Activated naive CD8-positive, alpha-beta T cell (primary cell): ENCODE data around the gene EDRF1.

ENCODE experiments used
- H3K27ac Mint-ChIP-seq: one replicate; pipeline ENCODE4 v1.8.0; 2021; ENCODE audit warnings: mixed read lengths
- H3K27me3 Mint-ChIP-seq: one replicate; pipeline ENCODE4 v1.8.0; 2021; ENCODE audit warnings: mixed read lengths
- H3K36me3 Mint-ChIP-seq: one replicate; pipeline ENCODE4 v1.8.0; 2021; ENCODE audit warnings: mixed read lengths
- H3K4me1 Mint-ChIP-seq: one replicate; pipeline ENCODE4 v1.8.0; 2021; ENCODE audit warnings: low read depth, mixed read lengths
- H3K4me3 Mint-ChIP-seq: one replicate; pipeline ENCODE4 v1.8.0; 2021; ENCODE audit warnings: mild to moderate bottlenecking, mixed read lengths
- H3K9me3 Mint-ChIP-seq: one replicate; pipeline ENCODE4 v1.8.0; 2021; ENCODE audit warnings: low read depth, mixed read lengths

Gene EDRF1

DNA sequence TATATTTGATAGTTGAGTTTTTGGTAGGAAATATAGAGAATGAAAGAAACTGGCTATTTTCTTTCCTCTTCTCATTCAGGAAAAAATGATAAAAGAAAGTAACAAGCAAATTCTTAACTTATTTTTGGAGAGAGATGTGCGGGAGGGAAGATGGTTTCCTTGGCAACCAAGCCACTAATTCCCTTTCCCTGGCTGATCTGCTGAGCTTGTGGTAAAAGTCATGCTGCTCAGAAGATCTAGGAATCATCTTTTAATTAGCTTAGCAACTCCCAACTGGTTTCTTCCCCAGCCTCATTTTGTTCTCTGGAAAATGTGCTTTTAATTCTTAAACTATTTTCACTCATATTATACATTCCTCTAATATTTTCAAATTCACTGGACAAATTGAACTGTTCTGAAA is 91.7 kb downstream of the EDRF1 start:
- Mint-ChIP-seq H3K27me3 (no peaks in the 10 kb centered on the region), H3K27ac (no peak overlapping the region), H3K9me3 (no peaks in the 10 kb centered on the region), H3K4me1 (peaks cover under 1% of the 10 kb centered on the region), H3K36me3 (peaks cover 35% of the 10 kb centered on the region), H3K4me3 (no peak overlapping the region)

DNA sequence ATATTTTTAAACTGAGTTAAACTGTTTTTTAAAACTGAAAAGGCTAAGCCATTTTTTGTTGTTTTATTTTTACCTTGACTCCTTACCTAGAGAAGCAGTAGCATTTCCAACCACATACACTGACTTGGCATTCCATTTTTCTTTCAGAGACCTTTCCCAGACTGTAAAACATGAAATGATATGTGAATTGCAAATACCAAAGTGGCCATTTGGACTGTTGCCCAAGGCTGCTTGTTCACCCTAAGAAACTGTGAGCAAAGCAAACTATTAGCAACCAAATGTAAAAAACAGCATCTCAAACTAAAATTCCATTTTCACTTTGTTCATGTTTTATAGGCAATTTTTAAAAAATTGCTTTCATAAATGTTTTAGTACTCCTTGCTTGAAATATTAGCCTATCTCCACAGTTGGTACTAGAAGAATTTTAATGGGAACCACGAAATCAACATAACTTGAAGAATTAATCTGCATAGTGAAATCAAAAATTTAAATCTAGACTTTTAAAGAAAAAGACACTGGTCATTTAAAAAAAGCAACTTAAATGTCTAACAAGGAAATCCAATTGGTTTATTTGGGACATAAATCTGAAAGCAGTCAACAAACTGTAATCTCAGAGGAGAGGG is 92.7 kb downstream of the EDRF1 start:
- peaks cover 4% of the 10 kb centered on the region for H3K4me1 Mint-ChIP-seq
- H3K36me3 Mint-ChIP-seq: peaks cover 27% of the 10 kb centered on the region
- no peak overlapping the region for H3K4me3 Mint-ChIP-seq
- H3K9me3 Mint-ChIP-seq: no peaks in the 10 kb centered on the region
- H3K27me3 Mint-ChIP-seq: no peaks in the 10 kb centered on the region
- H3K27ac Mint-ChIP-seq: no peak overlapping the region
